Measurements from ENCODE around the gene TANGO2. TPM values are rescaled to one million over a fixed set of nuclear protein-coding genes. Genes with fewer than 3 reads are reported as not detected.

Gene TANGO2
- total and polyA plus RNA-seq, 2 donors (not counting 1 experiment from before 2014, with no cell fraction given) = 75.5 to 75.6 TPM

- WGBS (ENCODE audit: insufficient coverage) = 64% methylated on average over 14 of the region's 16 CpGs
- H3K9me3 Mint-ChIP-seq (ENCODE audit: insufficient read depth) = peaks cover under 1% of the 10 kb centered on the region
Measured at GRCh38 chr22:19998232-19998951, 22.5 kb upstream of the TANGO2 start.

More at GRCh38 chr22:19998232-19998951, 22.5 kb upstream of the TANGO2 start:
- no peak overlapping the region for H3K4me2 ChIP-seq (replicated peaks; ENCODE audit: low read depth, low read length, poor library complexity, severe bottlenecking)
- no peaks in the 10 kb centered on the region for H3K4me1 ChIP-seq (ENCODE audit: control insufficient read depth in 2 of 2, insufficient read depth in 2 of 2, low read length in 2 of 2)
- H3K27ac ChIP-seq (ENCODE audit: low read length in 2 of 2) = no peak overlapping the region
- H3K4me3 Mint-ChIP-seq = no peak overlapping the region
- intact Hi-C loops (cut with micrococcal nuclease) = no loop called here
- H3K79me2 ChIP-seq (ENCODE audit: control insufficient read depth, insufficient read depth, low read length) = no peaks in the 10 kb centered on the region
- POLR2A ChIA-PET = no interaction called here
- H3K4me3 ChIP-seq (ENCODE audit: control extremely low read depth in 1 of 5, extremely low read depth in 1 of 5, insufficient read depth in 1 of 5, low read depth in 2 of 5, low read length in 4 of 5) = no peak overlapping the region
- TF ChIP-seq EZH2 (IDR thresholded peaks at IDR 0.05; ENCODE audit: borderline replicate concordance, insufficient read depth, low read depth, low read length, poor library complexity, severe bottlenecking) (no peak), CTCF (IDR thresholded peaks at IDR 0.05) (no peak)
- H3K9me3 ChIP-seq (ENCODE audit: control extremely low read depth in 1 of 3, control insufficient read depth in 2 of 3, insufficient read depth in 1 of 3, low read length in 2 of 3) = peaks cover 0 to 9% (median 3%) of the 10 kb centered on the region in 3 donors
- CTCF ChIA-PET = no interaction called here
- no peak overlapping the region for H3K9ac ChIP-seq (ENCODE audit: low read length)
- H3K36me3 ChIP-seq (replicated peaks in 1 of 2; ENCODE audit: control extremely low read depth in 1 of 2, control insufficient read depth in 1 of 2, extremely low read depth in 1 of 2, insufficient read depth in 2 of 2, low read length in 1 of 2) = no peaks in the 10 kb centered on the region
- H3K27me3 ChIP-seq (replicated peaks in 1 of 4; ENCODE audit: control extremely low read depth in 1 of 4, control insufficient read depth in 3 of 4, insufficient read depth in 4 of 4, low read length in 3 of 4) = no peaks in the 10 kb centered on the region
- H4K20me1 ChIP-seq (ENCODE audit: control insufficient read depth, insufficient read depth, low read length, poor library complexity, severe bottlenecking) = no peaks in the 10 kb centered on the region
- ATAC-seq (ENCODE audit: low read depth) = no peak
- H3K4me1 Mint-ChIP-seq = no peaks in the 10 kb centered on the region
- no peaks in the 10 kb centered on the region for H3K27me3 Mint-ChIP-seq
- no peak for DNase-seq
- no peak overlapping the region for H2AFZ ChIP-seq (ENCODE audit: insufficient read depth, low read depth, low read length, poor library complexity, severe bottlenecking)
- H3K27ac Mint-ChIP-seq = no peak overlapping the region

Data from B cell (primary cell).